ENCODE data around the gene REG3G. TPM values are rescaled to one million over a fixed set of nuclear protein-coding genes. Genes with fewer than 3 reads are reported as not detected.

Gene REG3G
- not detected in 2 replicates for total RNA-seq (2012; rRNA removed)
- not detected in 2 replicates for polyA plus RNA-seq (2012; rRNA removed)
- polyA plus RNA-seq (2012; cell fraction: cytosol; rRNA removed): not detected in 2 replicates
- polyA plus RNA-seq (2012; cell fraction: nucleus; rRNA removed; ENCODE audit: low replicate concordance): not detected in 2 replicates
- Bru-seq, nascent RNA: not detected
- BruChase-seq, experiment 1, labeled RNA remaining after a 6-hour chase: not detected
- not detected for BruChase-seq, experiment 2, labeled RNA remaining after a 2-hour chase
- long read RNA-seq: 0 reads

- peaks cover 11% of the 10 kb centered on the region for H3K9me3 ChIP-seq (ENCODE audit: control insufficient read depth, insufficient read depth, low read length)
- CTCF ChIA-PET: no interaction called here
- H3K4me2 ChIP-seq (ENCODE audit: low read depth, low read length): no peak within 1 kb of the TSS
- dilution Hi-C loops (cut with HindIII; ENCODE audit: low sequenced_read_pairs, unreplicated experiment): no loop called here
- no peak within 1 kb of the TSS for H3K4me3 ChIP-seq (ENCODE audit: insufficient read depth, low read depth, low read length)
- no peaks in the 10 kb centered on the region for H3K36me3 ChIP-seq (ENCODE audit: control insufficient read depth, insufficient read depth, low read length)
- H2BK5ac ChIP-seq (ENCODE audit: low read depth, low read length, poor library complexity, severe bottlenecking): no peak within 1 kb of the TSS
- no peak within 1 kb of the TSS for H3K23ac ChIP-seq (ENCODE audit: low read depth, low read length)
- no peak within 1 kb of the TSS for H3K4ac ChIP-seq (ENCODE audit: low read depth, low read length)
- no peak within 1 kb of the TSS for H2BK20ac ChIP-seq (ENCODE audit: low read depth, low read length)
- no peak within 1 kb of the TSS for H3K18ac ChIP-seq (ENCODE audit: low read depth, low read length)
- TF ChIP-seq CHD1 (IDR thresholded peaks at IDR 0.05; ENCODE audit: low read depth, low read length) (no peak), CEBPB (IDR thresholded peaks at IDR 0.05; ENCODE audit: low read depth, low read length) (no peak), POLR2A (IDR thresholded peaks at IDR 0.05; ENCODE audit: low read depth, low read length) (no peak), MXI1 (IDR thresholded peaks at IDR 0.05; ENCODE audit: borderline replicate concordance, low read depth, low read length) (no peak), RAD21 (IDR thresholded peaks at IDR 0.05; ENCODE audit: low read length) (no peak), RCOR1 (IDR thresholded peaks at IDR 0.05; ENCODE audit: insufficient replicate concordance, low read length) (no peak), BHLHE40 (IDR thresholded peaks at IDR 0.05; ENCODE audit: low read depth, low read length) (no peak), USF2 (IDR thresholded peaks at IDR 0.05; ENCODE audit: low read depth, low read length) (no peak), MAZ (IDR thresholded peaks at IDR 0.05; ENCODE audit: borderline replicate concordance, low read depth, low read length) (no peak), ELK1 (IDR thresholded peaks at IDR 0.05; ENCODE audit: borderline replicate concordance, low read depth, low read length) (no peak), CTCF (conservative IDR thresholded peaks at IDR 0.05; ENCODE audit: low read depth, low read length) (no peak), MAFK (IDR thresholded peaks at IDR 0.05; ENCODE audit: low read depth, low read length) (no peak), SMC3 (IDR thresholded peaks at IDR 0.05; ENCODE audit: low read depth, low read length) (no peak), NFE2L2 (IDR thresholded peaks at IDR 0.05; ENCODE audit: low read depth, low read length) (no peak), FOS (IDR thresholded peaks at IDR 0.05; ENCODE audit: low read depth, low read length) (no peak), RFX5 (IDR thresholded peaks at IDR 0.05; ENCODE audit: low read depth, low read length) (no peak)
- no peak for ATAC-seq (ENCODE audit: low read depth)
- no peak within 1 kb of the TSS for H3K14ac ChIP-seq (replicated peaks; ENCODE audit: low read depth, low read length)
- H4K91ac ChIP-seq (ENCODE audit: insufficient read depth, low read depth, low read length): no peak within 1 kb of the TSS
- WGBS, 2 experiments (ENCODE audit: extremely low coverage in 2 of 2, insufficient read length in 1 of 2): no CpG with 5 or more reads among the region's 3 CpGs
- H4K20me1 ChIP-seq (ENCODE audit: insufficient read depth, low read length): no peaks in the 10 kb centered on the region
- DNase-seq: no peak
- no peak within 1 kb of the TSS for H3K27ac ChIP-seq (ENCODE audit: insufficient read depth, low read length)
- POLR2A ChIA-PET (ENCODE audit: unreplicated experiment): no interaction called here
- H2BK120ac ChIP-seq (ENCODE audit: low read depth, low read length): no peak within 1 kb of the TSS
- H4K8ac ChIP-seq (ENCODE audit: low read depth in 2 of 2, low read length in 2 of 2): no peak within 1 kb of the TSS
- no peak within 1 kb of the TSS for H2AK9ac ChIP-seq (replicated peaks; ENCODE audit: low read depth, low read length, poor library complexity)
- no peak within 1 kb of the TSS for H3K56ac ChIP-seq (ENCODE audit: extremely low read depth, insufficient read depth, low read length)
- no peaks in the 10 kb centered on the region for H3K27me3 ChIP-seq (ENCODE audit: control insufficient read depth, insufficient read depth, low read length)
- H2AK5ac ChIP-seq (ENCODE audit: low read depth, low read length): no peak within 1 kb of the TSS
- no peaks in the 10 kb centered on the region for H3K79me1 ChIP-seq (ENCODE audit: low read depth in 1 of 2, low read length in 2 of 2)
- H3K9ac ChIP-seq (ENCODE audit: low read depth, low read length): no peak within 1 kb of the TSS
- no peak within 1 kb of the TSS for H2AFZ ChIP-seq (replicated peaks; ENCODE audit: low read length, poor library complexity)
- no TSS peak for BruUV-seq (replicated peaks)
- in situ Hi-C loops (cut with MboI; ENCODE audit: low sequenced_read_pairs): no loop called here
- H4K5ac ChIP-seq (ENCODE audit: low read depth, low read length): no peak within 1 kb of the TSS
- no peak within 1 kb of the TSS for H2BK15ac ChIP-seq (ENCODE audit: low read depth, low read length)
- no peaks in the 10 kb centered on the region for H3K4me1 ChIP-seq (ENCODE audit: control insufficient read depth, insufficient read depth, low read length)
- H3K9me1 ChIP-seq (ENCODE audit: insufficient read depth, low read length): no peaks in the 10 kb centered on the region
- intact Hi-C loops (cut with micrococcal nuclease): no loop called here
These were observed at the start of gene REG3G for GRCh38 chr2:79025421-79025820. TSS of gene REG3G (plus strand) at chr2:79025702. CDS start at chr2:79026094, 392 bp downstream.

Data from IMR-90 (cell line).